GM12892 (cell line): ENCODE measurements around the gene SCARB2.

ENCODE experiments used
- POLR2A ChIP-seq: IDR thresholded peaks from 2 replicates; pipeline ENCODE4 v1.6.1; 2011; ENCODE audit warnings: low read depth, low read length, control low read depth
- POLR2AphosphoS5 ChIP-seq: IDR thresholded peaks from 2 replicates; pipeline ENCODE4 v1.6.1; 2011; ENCODE audit warnings: low read depth, low read length, control low read depth
- TAF1 ChIP-seq: IDR thresholded peaks from 2 replicates; pipeline ENCODE4 v1.6.1; 2011; ENCODE audit warnings: low read depth, mild to moderate bottlenecking, control low read depth, low read length, borderline replicate concordance

GRCh38 chr4:76205476-76205875 lies 8.1 kb downstream of the SCARB2 start:
- TF ChIP-seq POLR2A (no peak), TAF1 (no peak), POLR2AphosphoS5 (no peak)
